Activated CD4-positive, alpha-beta memory T cell treated with anti-CD3 and anti-CD28 coated beads for 36 hours (primary cell): ENCODE data around the gene PBX2. TPM values are rescaled to one million over a fixed set of nuclear protein-coding genes. Genes with fewer than 3 reads are reported as not detected.

ENCODE experiments used
- CTCF ChIA-PET: fragments of 350-600 bp; sonication (Branson Sonifier 250); formaldehyde crosslinking; loops from one replicate; lab custom pipeline; 2021; ENCODE audit warnings: antibody characterized with exemption, inconsistent platforms; lab: Charles Lee
- POLR2A ChIA-PET: fragments of 350-600 bp; sonication (Branson Sonifier 250); formaldehyde crosslinking; loops from one replicate; lab custom pipeline; 2021; ENCODE audit warnings: antibody characterized with exemption; lab: Charles Lee
- DNase-seq: peaks from one replicate; pipeline ENCODE4 v3.0.0-alpha.2; 2020
- H3K27ac Mint-ChIP-seq: one replicate; pipeline ENCODE4 v1.8.0; 2021; ENCODE audit warnings: mixed read lengths
- H3K27me3 Mint-ChIP-seq: one replicate; pipeline ENCODE4 v1.8.0; 2021; ENCODE audit warnings: mixed read lengths
- H3K36me3 Mint-ChIP-seq: one replicate; pipeline ENCODE4 v1.8.0; 2021; ENCODE audit warnings: mixed read lengths
- H3K4me1 Mint-ChIP-seq: one replicate; pipeline ENCODE4 v1.8.0; 2021; ENCODE audit warnings: low read depth, mixed read lengths
- H3K4me3 Mint-ChIP-seq: one replicate; pipeline ENCODE4 v1.8.0; 2021; ENCODE audit warnings: mild to moderate bottlenecking, mixed read lengths
- H3K9me3 Mint-ChIP-seq: one replicate; pipeline ENCODE4 v1.8.0; 2021; ENCODE audit warnings: mixed read lengths
- intact Hi-C: fragments of 100-400 bp; cut with micrococcal nuclease; formaldehyde crosslinking; loops from one replicate; pipeline ENCODE4 v1.15.1; 2023
- total RNA-seq, 2 experiments: library from RNA; stranded (reverse); gene quantifications; one replicate each; pipeline ENCODE4 v1.2.3, GENCODE V29; 2021

Gene PBX2
- total RNA-seq, 2 experiments from 2014 or later: 63.4 to 65.9 TPM

GRCh38 chr6:32167154-32167760 is 22.7 kb downstream of the PBX2 start:
- POLR2A ChIA-PET: no interaction called here
- Mint-ChIP-seq H3K36me3 (peaks cover 23% of the 10 kb centered on the region), H3K27ac (no peak overlapping the region)

GRCh38 chr6:32166411-32167061 is 23.5 kb downstream of the PBX2 start:
- intact Hi-C loops: no loop called here
- ChIA-PET POLR2A (no interaction called here), CTCF (no interaction called here)
- Mint-ChIP-seq H3K4me1 (no peaks in the 10 kb centered on the region), H3K9me3 (no peaks in the 10 kb centered on the region), H3K27me3 (no peaks in the 10 kb centered on the region), H3K36me3 (peaks cover 23% of the 10 kb centered on the region), H3K27ac (no peak overlapping the region), H3K4me3 (no peak overlapping the region)
- DNase-seq: no peak

More at GRCh38 chr6:32167154-32167760, 22.7 kb downstream of the PBX2 start:
- Mint-ChIP-seq H3K4me3 (no peak overlapping the region), H3K27me3 (no peaks in the 10 kb centered on the region), H3K9me3 (no peaks in the 10 kb centered on the region), H3K4me1 (no peaks in the 10 kb centered on the region)
- DNase-seq: no peak
- intact Hi-C loops: no loop called here
- CTCF ChIA-PET: no interaction called here

- no peaks in the 10 kb centered on the region for H3K9me3 Mint-ChIP-seq
- DNase-seq: no peak
- no peaks in the 10 kb centered on the region for H3K4me1 Mint-ChIP-seq
- ChIA-PET CTCF (interaction anchor here (1.4 kb wide), 1 partner anchor 10 kb away, joined by 4 read pairs; no protein-coding TSS in a partner anchor), POLR2A (no interaction called here)
- intact Hi-C loops: no loop called here
- peaks cover 12% of the 10 kb centered on the region for H3K36me3 Mint-ChIP-seq
- H3K4me3 Mint-ChIP-seq: no peak within 1 kb of the TSS
- H3K27me3 Mint-ChIP-seq: no peaks in the 10 kb centered on the region
- no peak within 1 kb of the TSS for H3K27ac Mint-ChIP-seq
These were observed 25.7 kb downstream of the PBX2 start, which contains the start of gene EGFL8 for GRCh38 chr6:32164295-32164694. Gene EGFL8, plus strand, starts transcription at chr6:32164595. Its CDS starts 1,571 bp downstream, at chr6:32166166.

GRCh38 chr6:32163559-32164258 is 26.3 kb downstream of the PBX2 start:
- intact Hi-C loops: no loop called here
- Mint-ChIP-seq H3K4me3 (no peak overlapping the region), H3K4me1 (no peaks in the 10 kb centered on the region), H3K27me3 (no peaks in the 10 kb centered on the region), H3K9me3 (no peaks in the 10 kb centered on the region), H3K27ac (no peak overlapping the region), H3K36me3 (peaks cover 9% of the 10 kb centered on the region)
- ChIA-PET POLR2A (no interaction called here), CTCF (interaction anchor here (1.4 kb wide), 1 partner anchor 9 kb away, joined by 4 read pairs; no protein-coding TSS in a partner anchor)
- no peak for DNase-seq

GRCh38 chr6:32158052-32158451 is 31.9 kb downstream of the PBX2 start:
- peaks cover 17% of the 10 kb centered on the region for H3K4me1 Mint-ChIP-seq
- POLR2A ChIA-PET: no interaction called here
- intact Hi-C loops: no loop called here

GRCh38 chr6:32156891-32157290 is 33.1 kb downstream of the PBX2 start:
- H3K4me1 Mint-ChIP-seq: peaks cover 25% of the 10 kb centered on the region
- no peak overlapping the region for H3K27ac Mint-ChIP-seq
- H3K36me3 Mint-ChIP-seq: peaks cover 10% of the 10 kb centered on the region
- CTCF ChIA-PET: interaction anchor here (2.3 kb wide), 1 partner anchor 38 kb away, joined by 9 read pairs; no protein-coding TSS in a partner anchor
- H3K9me3 Mint-ChIP-seq: no peaks in the 10 kb centered on the region
- DNase-seq: no peak
- intact Hi-C loops: no loop called here
- no peaks in the 10 kb centered on the region for H3K27me3 Mint-ChIP-seq
- no peak overlapping the region for H3K4me3 Mint-ChIP-seq
- POLR2A ChIA-PET: no interaction called here

More at GRCh38 chr6:32158052-32158451, 31.9 kb downstream of the PBX2 start:
- Mint-ChIP-seq H3K36me3 (peaks cover 10% of the 10 kb centered on the region), H3K4me3 (no peak overlapping the region), H3K27ac (no peak overlapping the region), H3K27me3 (no peaks in the 10 kb centered on the region), H3K9me3 (no peaks in the 10 kb centered on the region)
- CTCF ChIA-PET: interaction anchor here (0.6 to 2.3 kb wide), 4 partner anchors 27 to 117 kb away, joined by 3 to 9 read pairs (median 3); no protein-coding TSS in a partner anchor
- DNase-seq: no peak

GRCh38 chr6:32154514-32155161 is 35.4 kb downstream of the PBX2 start:
- H3K9me3 Mint-ChIP-seq: no peaks in the 10 kb centered on the region
- peaks cover 13% of the 10 kb centered on the region for H3K27me3 Mint-ChIP-seq
- H3K4me1 Mint-ChIP-seq: peaks cover 31% of the 10 kb centered on the region
- peak; percentile 78 for DNase-seq
- CTCF ChIA-PET: interaction anchor here (0.8 to 1.3 kb wide), 8 partner anchors 10 to 107 kb away, joined by 3 to 10 read pairs (median 4); partner anchors contain the start of genes ATF6B, EGFL8 and FKBPL
- peaks cover 10% of the 10 kb centered on the region for H3K36me3 Mint-ChIP-seq
- POLR2A ChIA-PET: interaction anchor here (1.1 to 1.3 kb wide), 2 partner anchors 24 to 27 kb away, joined by 6 read pairs; partner anchors contain the start of genes ATF6B and FKBPL
- H3K4me3 Mint-ChIP-seq: peak overlapping the region; percentile 98
- intact Hi-C loops: loop anchor here (1.0 kb wide), 4 partner anchors 24 to 67 kb away; partner anchors contain the start of genes ATF6B and RNF5
- H3K27ac Mint-ChIP-seq: peak overlapping the region; percentile 79

- DNase-seq: peak; percentile 87
- POLR2A ChIA-PET: interaction anchor here (1.1 to 1.3 kb wide), 2 partner anchors 24 to 26 kb away, joined by 6 read pairs; partner anchors contain the start of genes ATF6B and FKBPL
- peaks cover 17% of the 10 kb centered on the region for H3K27me3 Mint-ChIP-seq
- no peaks in the 10 kb centered on the region for H3K9me3 Mint-ChIP-seq
- CTCF ChIA-PET: interaction anchor here (1.1 to 1.3 kb wide), 7 partner anchors 11 to 106 kb away, joined by 3 to 10 read pairs (median 4); partner anchors contain the start of genes ATF6B, EGFL8 and FKBPL
- H3K36me3 Mint-ChIP-seq: peaks cover 10% of the 10 kb centered on the region
- H3K4me3 Mint-ChIP-seq: peak within 1 kb of the TSS; percentile 98
- intact Hi-C loops: loop anchor here (1.0 kb wide), 4 partner anchors 24 to 67 kb away; partner anchors contain the start of genes ATF6B and RNF5
- peaks cover 35% of the 10 kb centered on the region for H3K4me1 Mint-ChIP-seq
- H3K27ac Mint-ChIP-seq: peak within 1 kb of the TSS; percentile 79
These were observed 36.2 kb downstream of the PBX2 start, which contains the start of gene PPT2 for GRCh38 chr6:32153564-32154513. Gene PPT2, plus strand, starts transcription at chr6:32154141. Its CDS starts 454 bp downstream, at chr6:32154595.

GRCh38 chr6:32152769-32153563 is 37.0 kb downstream of the PBX2 start:
- no peak for DNase-seq
- intact Hi-C loops: no loop called here
- Mint-ChIP-seq H3K4me1 (peaks cover 41% of the 10 kb centered on the region), H3K27ac (no peak overlapping the region), H3K27me3 (peaks cover 24% of the 10 kb centered on the region), H3K9me3 (no peaks in the 10 kb centered on the region), H3K4me3 (peak overlapping the region; percentile 98), H3K36me3 (peaks cover 10% of the 10 kb centered on the region)
- ChIA-PET POLR2A (interaction anchor here (0.6 kb wide), 1 partner anchor 18 kb away, joined by 3 read pairs; no protein-coding TSS in a partner anchor), CTCF (interaction anchor here (1.7 to 1.8 kb wide), 2 partner anchors 34 to 42 kb away, joined by 6 to 7 read pairs; no protein-coding TSS in a partner anchor)
